Measurements from ENCODE around the gene RENBP. TPM values are rescaled to one million over a fixed set of nuclear protein-coding genes. Genes with fewer than 3 reads are reported as not detected.
A peak's percentile ranks its signal among the peaks of the same experiment; 100 is the strongest.

RENBP gene
- total and polyA plus RNA-seq, 9 donors = 0.80 to 4.9 (median 2.5) TPM

- TF ChIP-seq EP300 (IDR thresholded peaks at IDR 0.05) (no peak), CTCF (IDR thresholded peaks at IDR 0.05) (no peak), POLR2A (IDR thresholded peaks at IDR 0.05) (no peak)
- Histone ChIP-seq H3K27ac (no peak overlapping the region), H3K9me3 (no peaks in the 10 kb centered on the region), H3K27me3 (no peaks in the 10 kb centered on the region), H3K4me3 (no peak overlapping the region), H3K36me3 (no peaks in the 10 kb centered on the region), H3K4me1 (ENCODE audit: insufficient read depth) (peaks cover 10% of the 10 kb centered on the region)
- DNase-seq = no peak
- 61 to 77% (median 62%) methylated on average over 9 of the region's 9 CpGs for WGBS, 3 donors
- intact Hi-C loops (cut with DNase I) = loop anchor here in 1 of 4 donors (1.0 kb wide), 1 partner anchor 38 kb away; no protein-coding TSS in a partner anchor
Measured at GRCh38 chrX:153928846-153929245, 15.6 kb downstream of the RENBP start.

- TF ChIP-seq POLR2A (IDR thresholded peaks at IDR 0.05) (peak; percentile 85), CTCF (IDR thresholded peaks at IDR 0.05) (peak in 1 of 3 donors; percentile 29), EP300 (IDR thresholded peaks at IDR 0.05) (no peak)
- Histone ChIP-seq H3K27me3 (no peaks in the 10 kb centered on the region), H3K4me3 (peak overlapping the region; percentile 69), H3K27ac (peak overlapping the region; percentile 64 to 91), H3K4me1 (ENCODE audit: insufficient read depth) (peaks cover 8% of the 10 kb centered on the region), H3K36me3 (no peaks in the 10 kb centered on the region), H3K9me3 (no peaks in the 10 kb centered on the region)
- intact Hi-C loops (cut with DNase I) = loop anchor here in 1 of 4 donors (1.0 kb wide), 1 partner anchor 39 kb away; no protein-coding TSS in a partner anchor
- peak; percentile 95 to 98 (median 96) for DNase-seq
- WGBS, 3 donors = 7 to 15% (median 13%) methylated on average over 57 to 76 of the region's 76 CpGs
Measured at GRCh38 chrX:153927922-153928760, 16.3 kb downstream of the RENBP start.

GRCh38 chrX:153927672-153927921 is 16.8 kb downstream of the RENBP start:
- peak in 1 of 5 donors; percentile 63 for DNase-seq

More at GRCh38 chrX:153927672-153927921, 16.8 kb downstream of the RENBP start:
- H3K27me3 ChIP-seq = no peaks in the 10 kb centered on the region
- peak overlapping the region; percentile 64 to 91 for H3K27ac ChIP-seq
- 14 to 21% (median 20%) methylated on average over 8 of the region's 8 CpGs for WGBS, 3 donors
- no peak for TF ChIP-seq EP300 (IDR thresholded peaks at IDR 0.05)
- no peak for TF ChIP-seq POLR2A (IDR thresholded peaks at IDR 0.05)
- TF ChIP-seq CTCF (IDR thresholded peaks at IDR 0.05) = no peak
- no peaks in the 10 kb centered on the region for H3K9me3 ChIP-seq
- peak overlapping the region; percentile 69 for H3K4me3 ChIP-seq
- H3K36me3 ChIP-seq = no peaks in the 10 kb centered on the region
- intact Hi-C loops (cut with DNase I) = no loop called here
- H3K4me1 ChIP-seq (ENCODE audit: insufficient read depth) = peaks cover 10% of the 10 kb centered on the region
